ENCODE results near the gene SLC1A2. TPM values are rescaled to one million over a fixed set of nuclear protein-coding genes. Genes with fewer than 3 reads are reported as not detected.

The SLC1A2 gene
- total and polyA plus RNA-seq, 2 experiments from 2014 or later: 0.70 to 2.8 TPM

- no peaks in the 10 kb centered on the region for H3K27me3 ChIP-seq (ENCODE audit: insufficient read depth)
- no peaks in the 10 kb centered on the region for H3F3A ChIP-seq (replicated peaks; ENCODE audit: low read depth)
- no peak overlapping the region for H2AFZ ChIP-seq
- no peaks in the 10 kb centered on the region for H3K36me3 Mint-ChIP-seq (ENCODE audit: low read depth)
- H3K9me2 ChIP-seq (ENCODE audit: insufficient read depth): no peaks in the 10 kb centered on the region; the same call in none of the 2 replicates
- H3K4me1 Mint-ChIP-seq: peaks cover 12% of the 10 kb centered on the region
- DNase-seq (ENCODE audit: low spot score) (no peak), ATAC-seq (no peak)
- no peaks in the 10 kb centered on the region for H3K79me2 ChIP-seq (replicated peaks; ENCODE audit: insufficient read depth)
- no peaks in the 10 kb centered on the region for H3K9me3 Mint-ChIP-seq
- H3K4me3 ChIP-seq: no peak overlapping the region
- H3K4me3 Mint-ChIP-seq: no peak overlapping the region
- no peak overlapping the region for H3K27ac ChIP-seq (ENCODE audit: low read depth)
- TF ChIP-seq REST (IDR thresholded peaks at IDR 0.05; ENCODE audit: unreplicated experiment): no peak
- TF ChIP-seq STAT1 (IDR thresholded peaks at IDR 0.05; ENCODE audit: unreplicated experiment): no peak
- no peak for TF ChIP-seq JUNB (IDR thresholded peaks at IDR 0.05; ENCODE audit: unreplicated experiment)
- TF ChIP-seq NANOG (IDR thresholded peaks at IDR 0.05; ENCODE audit: borderline replicate concordance): no peak
- no peak for TF ChIP-seq CREB1 (CRISPR knock-in tag; IDR thresholded peaks at IDR 0.05; ENCODE audit: low read depth)
- TF ChIP-seq EZH2phosphoT487 (IDR thresholded peaks at IDR 0.05; ENCODE audit: unreplicated experiment): no peak
- TF ChIP-seq POLR2AphosphoS5 (IDR thresholded peaks at IDR 0.05; ENCODE audit: low read depth): no peak
- no peak for TF ChIP-seq EZH2 (IDR thresholded peaks at IDR 0.05; ENCODE audit: low read depth, unreplicated experiment)
- no peak for TF ChIP-seq CTCF (conservative IDR thresholded peaks at IDR 0.05; ENCODE audit: low read depth in 2 of 2)
- H3K4me1 ChIP-seq (ENCODE audit: insufficient read depth): peaks cover 5% of the 10 kb centered on the region; the same call in 1 of the 2 replicates
- peaks cover 8% of the 10 kb centered on the region for H3K27me3 Mint-ChIP-seq (ENCODE audit: insufficient read depth, low read depth, poor library complexity)
- H3K4me2 ChIP-seq: no peak overlapping the region
- H3K27ac Mint-ChIP-seq: no peak overlapping the region
- no peaks in the 10 kb centered on the region for H4K20me1 ChIP-seq (replicated peaks; ENCODE audit: insufficient read depth)
- no peaks in the 10 kb centered on the region for H3K36me3 ChIP-seq (ENCODE audit: insufficient read depth)
These were observed 182.7 kb downstream of the SLC1A2 start for GRCh38 chr11:35236667-35237003.

- H3K4me2 ChIP-seq: no peak overlapping the region
- H2AFZ ChIP-seq: no peak overlapping the region
- Mint-ChIP-seq H3K4me3 (no peak overlapping the region), H3K27me3 (ENCODE audit: insufficient read depth, low read depth, poor library complexity) (peaks cover 8% of the 10 kb centered on the region), H3K9me3 (no peaks in the 10 kb centered on the region), H3K36me3 (ENCODE audit: low read depth) (no peaks in the 10 kb centered on the region), H3K27ac (no peak overlapping the region), H3K4me1 (peaks cover 12% of the 10 kb centered on the region)
- H3K27me3 ChIP-seq (ENCODE audit: insufficient read depth): no peaks in the 10 kb centered on the region
- ATAC-seq (no peak), DNase-seq (ENCODE audit: low spot score) (no peak)
- H3K79me2 ChIP-seq (replicated peaks; ENCODE audit: insufficient read depth): no peaks in the 10 kb centered on the region
- H3K4me3 ChIP-seq: no peak overlapping the region
- H4K20me1 ChIP-seq (replicated peaks; ENCODE audit: insufficient read depth): no peaks in the 10 kb centered on the region
- peaks cover 5% of the 10 kb centered on the region; the same call in 1 of the 2 replicates for H3K4me1 ChIP-seq (ENCODE audit: insufficient read depth)
- TF ChIP-seq STAT1 (IDR thresholded peaks at IDR 0.05; ENCODE audit: unreplicated experiment): no peak
- no peak for TF ChIP-seq ZNF114 (CRISPR knock-in tag; IDR thresholded peaks at IDR 0.05)
- TF ChIP-seq POLR2AphosphoS5 (IDR thresholded peaks at IDR 0.05; ENCODE audit: low read depth): no peak
- TF ChIP-seq REST (IDR thresholded peaks at IDR 0.05; ENCODE audit: unreplicated experiment): no peak
- no peak for TF ChIP-seq CTCF (conservative IDR thresholded peaks at IDR 0.05; ENCODE audit: low read depth in 2 of 2)
- TF ChIP-seq NANOG (IDR thresholded peaks at IDR 0.05; ENCODE audit: borderline replicate concordance): no peak
- TF ChIP-seq CREB1 (CRISPR knock-in tag; IDR thresholded peaks at IDR 0.05; ENCODE audit: low read depth): no peak
- H3K27ac ChIP-seq (ENCODE audit: low read depth): no peak overlapping the region
- no peaks in the 10 kb centered on the region for H3F3A ChIP-seq (replicated peaks; ENCODE audit: low read depth)
- H3K36me3 ChIP-seq (ENCODE audit: insufficient read depth): no peaks in the 10 kb centered on the region
- H3K9me2 ChIP-seq (ENCODE audit: insufficient read depth): no peaks in the 10 kb centered on the region; the same call in none of the 2 replicates
These were observed 183.3 kb downstream of the SLC1A2 start for GRCh38 chr11:35235936-35236666.

All from GM23338 (cell line).